ENCODE results near the gene MAML3.
"Not testable (repeated sequence)": the region's sequence is repeated elsewhere in the genome, so short reads cannot be mapped to it uniquely, and the experiment has no call there.

Gene MAML3

GRCh38 chr4:139969635-139970266 lies 184.2 kb downstream of the MAML3 start:
- in situ Hi-C loops (cut with MboI; ENCODE audit: low sequenced_read_pairs): no loop called here

GRCh38 chr4:139968831-139969230 lies 185.2 kb downstream of the MAML3 start:
- in situ Hi-C loops (cut with MboI; ENCODE audit: low sequenced_read_pairs): no loop called here

GRCh38 chr4:139966383-139966782 lies 187.6 kb downstream of the MAML3 start:
- in situ Hi-C loops (cut with MboI; ENCODE audit: low sequenced_read_pairs): no loop called here

GRCh38 chr4:139965789-139966188 lies 188.2 kb downstream of the MAML3 start:
- in situ Hi-C loops (cut with MboI; ENCODE audit: low sequenced_read_pairs): no loop called here

GRCh38 chr4:139963708-139964107 lies 190.3 kb downstream of the MAML3 start:
- in situ Hi-C loops (cut with MboI; ENCODE audit: low sequenced_read_pairs): no loop called here

GRCh38 chr4:139962130-139962684 lies 191.8 kb downstream of the MAML3 start:
- in situ Hi-C loops (cut with MboI; ENCODE audit: low sequenced_read_pairs): no loop called here

GRCh38 chr4:139961344-139961946 lies 192.5 kb downstream of the MAML3 start:
- in situ Hi-C loops (cut with MboI; ENCODE audit: low sequenced_read_pairs): no loop called here

- in situ Hi-C loops (cut with MboI; ENCODE audit: low sequenced_read_pairs): no loop called here
These were observed 194.6 kb downstream of the MAML3 start for GRCh38 chr4:139959396-139959795.

- in situ Hi-C loops (cut with MboI; ENCODE audit: low sequenced_read_pairs): no loop called here
These were observed 195.3 kb downstream of the MAML3 start for GRCh38 chr4:139958739-139959098.

- in situ Hi-C loops (cut with MboI; ENCODE audit: low sequenced_read_pairs): no loop called here
These were observed 195.8 kb downstream of the MAML3 start for GRCh38 chr4:139957986-139958738.

- in situ Hi-C loops (cut with MboI; ENCODE audit: low sequenced_read_pairs): no loop called here
These were observed 196.9 kb downstream of the MAML3 start for GRCh38 chr4:139957065-139957464.

- in situ Hi-C loops (cut with MboI; ENCODE audit: low sequenced_read_pairs): no loop called here
These were observed 197.4 kb downstream of the MAML3 start for GRCh38 chr4:139956507-139957017.

- in situ Hi-C loops (cut with MboI; ENCODE audit: low sequenced_read_pairs): no loop called here
These were observed 198.4 kb downstream of the MAML3 start for GRCh38 chr4:139955600-139955999.

- in situ Hi-C loops (cut with MboI; ENCODE audit: low sequenced_read_pairs): no loop called here
These were observed 199.5 kb downstream of the MAML3 start for GRCh38 chr4:139954512-139954911.

- in situ Hi-C loops (cut with MboI; ENCODE audit: low sequenced_read_pairs): no loop called here
These were observed 203.0 kb downstream of the MAML3 start for GRCh38 chr4:139951021-139951420.

GRCh38 chr4:139950568-139950967 lies 203.4 kb downstream of the MAML3 start:
- in situ Hi-C loops (cut with MboI; ENCODE audit: low sequenced_read_pairs): no loop called here

- in situ Hi-C loops (cut with MboI; ENCODE audit: low sequenced_read_pairs): not testable (repeated sequence)
These were observed 209.1 kb downstream of the MAML3 start for GRCh38 chr4:139944916-139945315.

- in situ Hi-C loops (cut with MboI; ENCODE audit: low sequenced_read_pairs): no loop called here
These were observed 210.7 kb downstream of the MAML3 start for GRCh38 chr4:139943277-139943676.

GRCh38 chr4:139942241-139942640 lies 211.7 kb downstream of the MAML3 start:
- in situ Hi-C loops (cut with MboI; ENCODE audit: low sequenced_read_pairs): no loop called here

- in situ Hi-C loops (cut with MboI; ENCODE audit: low sequenced_read_pairs): no loop called here
These were observed 213.4 kb downstream of the MAML3 start for GRCh38 chr4:139940600-139940999.

- in situ Hi-C loops (cut with MboI; ENCODE audit: low sequenced_read_pairs): no loop called here
These were observed 215.6 kb downstream of the MAML3 start for GRCh38 chr4:139938414-139938813.

- in situ Hi-C loops (cut with MboI; ENCODE audit: low sequenced_read_pairs): no loop called here
These were observed 218.1 kb downstream of the MAML3 start for GRCh38 chr4:139935911-139936310.
